HG03097 (cell line): ENCODE measurements around the gene RETREG1.
"Not testable (repeated sequence)": the region's sequence is repeated elsewhere in the genome, so short reads cannot be mapped to it uniquely, and the experiment has no call there.

ENCODE experiments used
- ATAC-seq: cut with Tn5 transposase; IDR thresholded peaks from one replicate; pipeline ENCODE4 v1.9.1; 2021; ENCODE audit not compliant: unreplicated experiment, low FRiP score

The RETREG1 gene

DNA sequence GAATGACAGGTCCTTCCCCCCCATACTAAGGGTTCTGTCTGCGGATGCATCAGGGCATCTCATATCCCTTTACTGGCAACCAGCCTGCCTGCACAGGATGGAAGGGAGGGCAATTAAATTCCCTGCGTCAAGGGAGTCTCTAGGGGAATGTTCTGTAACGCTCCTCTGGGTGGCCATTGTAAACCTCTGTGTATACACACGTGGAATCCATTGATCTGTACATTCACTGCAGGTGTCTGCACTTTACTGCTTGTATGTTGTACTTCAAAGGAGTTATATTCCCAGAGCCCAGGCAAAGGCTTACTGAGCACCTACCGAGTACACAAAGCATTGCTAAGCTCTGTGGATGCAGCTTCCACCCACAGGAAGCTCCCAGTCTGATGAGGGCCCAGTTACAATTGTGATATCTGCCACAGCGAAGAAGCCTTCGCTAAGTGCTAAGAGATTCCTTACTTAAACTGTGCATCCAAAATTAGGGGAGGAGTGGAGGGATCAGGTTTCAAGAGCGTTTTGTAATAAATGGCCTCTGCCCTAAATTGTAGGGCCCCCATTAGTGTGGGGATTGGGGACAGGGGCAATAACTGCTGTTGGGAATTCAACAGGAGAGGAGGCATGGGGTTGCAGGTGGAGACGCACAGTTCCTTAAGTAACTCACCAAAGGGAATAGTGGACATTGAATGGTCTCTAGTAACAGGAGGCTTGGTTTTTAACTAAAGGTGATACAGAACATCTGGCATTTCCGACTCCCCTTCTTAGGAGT lies 1.5 kb upstream of the RETREG1 start:
- ATAC-seq, result no peak

DNA sequence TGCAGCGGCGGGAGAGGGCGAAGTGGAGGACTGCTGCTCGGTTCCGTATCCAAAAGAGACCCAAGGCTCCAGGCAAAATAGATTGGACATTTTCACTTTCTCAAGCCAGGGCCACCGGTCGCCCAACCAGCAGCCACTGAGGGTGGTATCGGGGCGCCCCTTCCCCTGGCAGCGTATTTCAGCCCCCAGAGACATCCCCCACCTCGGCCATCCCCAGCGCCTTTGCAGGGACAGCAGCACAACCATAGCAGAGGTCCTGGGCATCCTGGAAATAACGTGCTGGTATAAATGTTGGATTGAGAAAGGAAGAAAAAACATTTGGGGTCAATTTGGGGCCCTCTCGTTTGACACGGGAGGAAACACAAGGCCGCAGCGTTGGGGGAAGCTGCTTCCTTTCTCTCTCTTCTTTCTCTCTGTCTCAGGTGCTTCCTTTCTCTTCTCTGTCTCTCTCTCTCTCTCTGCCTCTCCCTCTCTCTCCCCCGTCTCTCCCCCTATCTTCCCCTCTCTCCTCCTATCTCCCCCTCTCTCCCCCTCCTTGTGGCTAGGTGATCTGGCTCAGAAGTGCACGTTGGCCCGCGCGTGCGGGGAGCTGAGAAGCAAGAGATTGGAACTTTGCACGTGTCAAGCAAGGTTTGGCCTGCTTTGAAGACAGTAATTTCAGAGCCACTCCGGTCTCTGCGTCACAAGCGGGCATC lies 624 bp upstream of the RETREG1 start:
- no peak for ATAC-seq

DNA sequence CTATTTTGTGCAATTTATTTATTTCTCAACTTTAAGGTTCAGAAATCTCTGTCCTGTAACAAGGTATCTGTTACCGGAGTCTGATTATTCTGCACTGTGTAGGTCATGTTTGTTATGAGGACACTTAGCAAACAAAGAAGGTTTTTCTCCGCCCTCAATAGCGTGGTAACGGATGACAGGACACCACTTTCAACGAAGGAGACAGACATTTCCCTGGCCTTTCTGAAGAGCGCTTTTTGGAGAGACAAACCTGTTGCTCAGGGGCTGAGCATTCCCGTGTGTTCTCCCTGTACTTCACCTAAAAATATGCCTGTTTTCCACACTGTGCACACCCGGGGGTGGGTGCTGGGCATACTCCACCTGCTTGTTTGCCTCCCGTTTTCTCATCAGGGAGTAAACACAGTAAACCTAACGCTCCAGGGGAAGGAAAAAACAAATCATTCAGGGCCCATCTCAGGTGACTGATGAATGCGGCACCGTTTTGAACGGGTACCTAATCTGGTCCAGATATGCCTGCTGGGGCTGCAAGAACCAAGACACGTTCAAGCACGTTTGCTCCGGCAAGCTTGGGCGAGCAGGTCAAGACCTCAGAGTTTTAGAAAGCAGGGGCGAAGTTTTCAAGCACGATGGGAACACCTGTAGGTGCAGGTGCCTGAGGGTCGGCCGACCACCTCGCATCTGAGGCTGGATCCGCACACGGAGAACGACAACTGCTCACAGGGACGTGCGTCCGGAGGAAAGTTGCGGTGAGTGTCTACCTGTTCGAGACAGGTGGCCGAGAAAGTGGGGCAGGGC lies 859 bp downstream of the RETREG1 start:
- no peak for ATAC-seq

DNA sequence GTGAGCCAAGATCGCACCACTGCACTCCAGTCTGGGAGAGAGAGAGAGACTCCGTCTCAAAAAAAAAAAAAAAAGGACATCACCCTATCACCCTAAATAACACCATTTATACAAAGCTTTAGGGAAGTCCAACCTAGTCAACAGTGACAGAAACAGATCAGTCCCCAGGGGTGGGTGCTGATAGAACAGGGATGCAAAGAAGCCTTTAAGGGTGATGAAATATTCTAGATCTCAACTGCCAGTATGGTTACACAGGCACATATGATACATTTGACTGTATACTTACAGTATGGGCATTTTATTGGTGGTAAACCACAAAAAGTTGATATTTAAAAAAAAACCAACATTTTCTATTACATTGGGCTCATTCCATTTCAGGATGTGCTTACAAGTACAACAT lies 4.8 kb downstream of the RETREG1 start:
- no peak for ATAC-seq

DNA sequence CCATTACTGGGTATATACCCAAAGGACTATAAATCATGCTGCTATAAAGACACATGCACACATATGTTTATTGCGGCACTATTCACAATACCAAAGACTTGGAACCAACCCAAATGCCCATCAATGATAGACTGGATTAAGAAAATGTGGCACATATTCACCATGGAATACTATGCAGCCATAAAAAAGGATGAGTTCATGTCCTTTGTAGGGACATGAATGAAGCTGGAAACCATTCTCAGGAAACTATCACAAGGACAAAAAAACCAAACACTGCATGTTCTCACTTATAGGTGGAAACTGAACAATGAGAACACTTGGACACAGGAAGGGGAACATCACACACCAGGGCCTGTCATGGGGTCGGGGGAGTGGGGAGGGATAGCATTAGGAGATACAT lies 5.9 kb downstream of the RETREG1 start:
- not testable (repeated sequence) for ATAC-seq

DNA sequence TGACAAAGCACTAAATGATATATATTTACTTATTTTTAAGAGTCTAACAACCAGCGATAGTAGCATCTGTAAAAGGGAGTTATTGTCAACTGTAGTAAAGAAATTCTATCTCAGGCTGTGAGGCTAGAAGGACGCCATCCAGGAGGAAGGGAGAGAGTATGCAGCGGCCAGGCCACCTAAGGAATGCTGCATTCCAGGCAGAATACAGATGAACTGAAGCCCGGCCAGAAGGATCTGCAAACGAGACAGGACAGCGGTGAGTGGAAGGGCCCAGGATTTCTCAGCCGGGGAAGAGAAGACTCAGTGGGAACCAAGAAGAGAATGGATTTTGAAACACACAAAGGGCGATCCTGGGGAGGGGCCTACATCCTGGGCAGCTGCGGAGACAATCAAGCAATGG lies 7.4 kb downstream of the RETREG1 start:
- ATAC-seq, result no peak

DNA sequence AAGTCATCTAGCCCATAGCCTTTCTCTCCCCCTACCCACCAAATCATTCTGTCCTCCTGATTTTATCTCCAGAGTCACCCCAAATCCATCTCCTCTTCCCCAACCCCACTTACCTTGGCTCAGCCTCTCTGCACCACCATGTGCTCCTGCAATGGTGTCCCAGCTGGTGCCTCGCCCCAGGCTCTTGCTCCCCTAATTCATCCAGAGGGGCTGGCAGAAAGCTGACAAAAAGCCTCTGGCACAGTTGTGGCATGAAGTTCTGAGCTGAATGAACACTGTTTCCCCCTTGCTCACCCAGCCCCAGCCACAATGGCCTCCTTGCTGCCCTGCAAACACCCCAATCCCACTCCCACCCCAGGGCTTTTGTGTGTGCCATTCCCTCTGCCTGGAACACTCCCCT lies 10.2 kb downstream of the RETREG1 start:
- no peak for ATAC-seq

DNA sequence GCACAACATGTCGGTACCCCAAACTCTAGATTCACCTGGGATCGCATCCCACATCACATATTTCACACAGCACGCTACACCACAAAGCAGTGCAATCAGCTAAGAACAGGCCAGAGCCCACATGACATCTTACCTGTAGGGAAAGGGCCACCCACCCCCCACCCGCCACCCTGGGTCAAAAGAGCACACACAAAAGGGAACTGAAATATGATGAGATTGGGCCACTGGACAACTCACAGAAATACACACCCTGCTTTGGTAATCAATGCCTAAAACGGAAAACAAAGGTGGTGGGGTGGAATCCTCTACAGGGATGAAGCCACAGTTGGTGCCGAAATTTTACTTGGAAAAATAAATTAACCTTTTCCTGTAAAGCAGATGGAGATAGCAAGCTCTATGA lies 13.1 kb downstream of the RETREG1 start:
- no peak for ATAC-seq

DNA sequence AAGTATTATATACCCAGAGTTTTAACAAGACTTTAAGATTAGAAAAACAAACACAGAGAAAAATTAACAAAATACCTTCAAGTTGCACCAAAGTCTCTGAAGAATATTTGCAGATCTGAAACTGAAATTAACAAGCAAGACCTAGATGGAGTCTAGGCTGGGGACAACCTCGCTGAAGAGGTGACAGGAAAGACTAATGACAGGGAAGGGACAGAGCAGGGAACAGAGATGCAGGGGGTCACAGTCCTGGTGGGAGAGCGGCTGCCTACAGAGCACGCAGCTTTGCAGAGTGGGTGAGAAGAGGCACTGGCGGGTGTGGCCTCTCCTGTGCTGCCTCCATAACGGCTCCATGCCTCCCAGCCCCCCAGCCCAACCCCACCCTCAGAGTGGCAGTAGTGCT lies 13.5 kb downstream of the RETREG1 start:
- ATAC-seq, result no peak

DNA sequence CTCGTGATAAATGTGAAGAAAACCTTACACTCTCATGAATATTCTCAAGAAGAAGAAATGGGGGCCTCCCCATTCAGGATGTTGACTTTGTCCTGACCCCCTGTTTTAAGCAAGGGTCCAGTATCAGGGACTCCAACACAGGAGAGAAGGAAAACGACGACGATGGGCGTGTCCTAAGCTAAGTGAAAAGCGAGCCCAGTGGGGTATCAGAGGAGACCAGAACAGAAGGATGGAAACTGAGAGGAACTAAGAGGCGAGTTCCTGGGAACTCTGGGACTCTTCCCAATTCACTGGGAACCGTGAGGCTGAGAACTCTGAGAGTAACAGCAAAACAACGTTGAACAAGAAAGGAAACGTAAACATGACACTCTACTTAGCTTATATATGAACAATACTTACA lies 14.6 kb downstream of the RETREG1 start:
- no peak for ATAC-seq

DNA sequence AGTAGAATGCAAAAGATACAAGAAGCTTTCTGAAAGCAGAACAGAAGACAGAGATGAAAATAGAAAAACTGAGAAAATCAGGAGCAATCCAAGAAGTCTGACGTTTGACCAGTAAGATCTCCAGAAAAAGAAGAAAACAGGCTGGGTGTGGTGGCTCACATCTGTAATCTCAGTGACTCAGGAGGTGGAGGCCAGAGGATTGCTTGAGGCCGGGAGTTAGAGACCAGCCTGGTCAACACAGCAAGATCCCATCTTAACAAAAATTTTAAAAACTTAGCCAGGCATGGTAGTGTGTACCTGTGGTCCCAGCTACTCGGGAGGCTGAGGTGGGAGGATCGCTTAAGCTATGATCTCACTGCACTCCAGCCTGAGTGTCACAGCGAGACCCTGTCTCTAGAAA lies 15.9 kb downstream of the RETREG1 start:
- no peak for ATAC-seq

DNA sequence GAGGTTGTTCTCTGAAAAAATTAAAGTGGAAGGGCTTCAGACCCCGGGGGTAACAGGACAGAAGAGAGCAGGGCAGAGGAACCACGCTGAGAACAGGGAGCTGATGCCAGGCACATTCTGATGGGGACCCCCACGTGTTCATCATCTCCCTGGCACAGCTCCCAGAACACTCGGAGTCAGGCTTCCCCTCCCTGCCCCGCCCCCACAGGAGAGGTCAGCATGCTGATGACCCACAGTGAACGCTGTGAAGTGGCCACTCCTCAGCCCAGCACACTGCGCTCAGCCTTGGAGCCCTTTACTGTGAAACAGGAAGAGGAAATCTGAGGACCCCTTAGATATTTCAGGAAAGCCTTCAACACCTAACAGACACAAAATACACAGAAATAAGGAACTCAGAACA lies 16.4 kb downstream of the RETREG1 start:
- ATAC-seq, result no peak

DNA sequence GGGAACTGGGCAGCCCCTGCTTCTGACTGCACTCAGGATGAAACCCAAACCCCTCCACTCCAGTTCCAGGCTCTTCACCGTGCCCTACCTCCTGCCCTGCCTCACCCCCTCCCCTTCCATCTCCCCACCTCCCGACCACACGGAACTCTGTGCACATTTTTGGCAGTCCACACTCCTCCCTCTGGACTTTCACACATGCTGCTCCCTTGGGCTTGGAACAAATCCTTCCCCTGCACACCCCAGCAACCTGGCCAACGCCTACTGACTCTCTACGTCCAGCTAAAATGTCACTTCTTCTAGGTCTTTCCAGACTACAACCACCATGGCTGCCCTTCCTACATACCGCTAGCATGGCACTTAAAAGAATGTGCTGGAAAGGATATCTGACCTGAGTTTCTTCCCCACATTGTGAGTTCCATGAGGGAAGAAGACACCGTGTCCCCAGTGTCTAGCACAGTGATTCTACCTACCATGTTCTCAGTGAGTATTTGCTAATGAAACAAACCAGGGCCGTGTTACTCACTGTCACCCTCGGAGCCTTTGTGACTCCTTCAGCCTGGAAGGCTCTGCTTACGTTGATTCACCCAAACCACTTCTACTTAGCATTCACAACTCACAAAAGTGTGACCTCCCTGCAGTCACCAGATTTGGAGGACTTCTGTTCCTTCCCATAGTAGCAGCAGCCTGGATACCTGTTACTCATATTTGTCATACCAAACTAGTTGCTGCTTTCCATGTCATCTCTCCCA lies 18.7 kb downstream of the RETREG1 start:
- no peak for ATAC-seq

DNA sequence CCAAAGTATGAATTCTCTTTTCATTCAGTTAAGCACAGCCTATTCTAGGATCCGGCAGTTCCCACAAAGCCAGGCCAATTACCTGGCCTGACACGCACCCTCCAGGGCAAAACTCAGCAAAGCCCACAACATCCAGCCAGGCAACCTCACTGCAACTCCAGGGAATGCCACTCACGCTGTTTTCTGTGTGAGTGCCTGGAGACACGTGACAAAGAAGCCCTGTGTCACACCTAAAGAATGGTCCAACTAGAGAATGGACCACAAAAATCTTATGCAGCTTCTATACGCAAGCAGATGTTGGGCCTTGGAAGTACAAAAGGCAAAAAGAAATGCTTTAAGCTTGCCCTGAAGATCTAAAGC lies 20.2 kb downstream of the RETREG1 start:
- no peak for ATAC-seq

DNA sequence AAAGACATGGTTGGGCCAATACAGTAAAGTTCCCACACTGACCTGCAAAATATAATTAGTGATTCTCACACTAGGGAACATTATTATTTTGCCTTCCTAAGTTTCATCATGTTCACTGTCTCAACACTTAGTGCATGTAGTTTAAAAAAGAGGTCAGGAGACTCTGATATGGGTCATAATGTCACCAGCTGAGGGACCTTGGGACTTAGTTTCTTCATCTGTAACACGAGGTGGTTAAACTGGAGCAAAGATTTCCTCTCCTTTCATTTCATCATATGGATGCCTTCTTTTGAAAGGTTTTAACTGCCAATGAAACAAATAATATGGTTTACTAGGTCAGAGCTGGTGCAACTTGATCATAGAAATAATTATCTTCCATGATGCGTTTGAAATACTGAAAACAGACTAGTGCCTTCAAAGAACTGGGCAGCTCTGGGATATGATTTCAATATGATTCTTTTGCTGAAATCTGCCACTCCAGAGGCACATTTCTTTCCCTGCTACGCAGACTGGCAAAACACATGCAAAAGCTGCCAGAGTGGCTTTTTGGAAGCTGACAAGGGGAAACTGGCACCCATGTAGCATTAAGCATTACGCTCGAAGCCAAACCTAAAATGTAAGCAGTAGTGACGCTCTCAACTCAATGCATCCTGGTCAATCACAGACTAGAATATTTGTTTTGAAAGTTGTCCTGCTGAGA lies 20.8 kb downstream of the RETREG1 start:
- ATAC-seq, result no peak

DNA sequence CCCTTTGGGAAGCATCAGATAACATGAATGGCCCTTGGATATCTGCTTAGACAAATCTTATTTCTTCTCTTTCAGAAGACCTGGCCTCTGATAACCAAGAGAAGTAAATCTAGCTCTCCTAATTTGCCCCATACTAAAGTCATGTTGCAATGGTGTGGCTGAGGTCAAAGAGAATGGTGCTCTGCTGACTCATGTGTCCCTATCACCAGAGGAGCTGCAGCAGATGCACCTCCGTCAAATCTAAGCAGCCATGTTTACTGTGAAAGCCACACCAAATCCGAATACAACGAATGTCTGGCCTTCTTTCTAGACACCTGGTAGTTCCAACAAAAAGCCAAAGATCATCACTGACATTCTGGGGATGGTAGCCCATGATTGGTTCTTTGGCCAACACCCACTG lies 23.2 kb downstream of the RETREG1 start:
- no peak for ATAC-seq

DNA sequence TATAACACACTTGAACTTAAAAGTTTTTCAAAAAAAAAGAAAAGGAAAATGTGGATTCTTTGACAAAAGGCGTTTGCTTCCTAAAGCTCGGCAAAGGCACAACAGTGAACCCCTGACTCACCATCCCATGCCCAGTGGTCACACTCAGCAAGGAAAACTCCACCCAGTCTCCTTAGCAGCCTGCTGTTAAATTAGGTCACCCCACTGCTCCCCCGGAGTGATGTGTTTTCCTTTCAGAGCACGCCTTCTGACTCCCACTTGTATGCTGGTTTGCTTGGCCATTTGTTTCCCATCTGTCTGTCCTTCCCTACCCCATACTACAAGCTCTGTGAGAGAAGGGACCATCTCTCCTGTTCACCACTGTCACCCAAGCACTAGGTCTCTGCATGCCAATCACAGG lies 23.8 kb downstream of the RETREG1 start:
- ATAC-seq, result no peak

DNA sequence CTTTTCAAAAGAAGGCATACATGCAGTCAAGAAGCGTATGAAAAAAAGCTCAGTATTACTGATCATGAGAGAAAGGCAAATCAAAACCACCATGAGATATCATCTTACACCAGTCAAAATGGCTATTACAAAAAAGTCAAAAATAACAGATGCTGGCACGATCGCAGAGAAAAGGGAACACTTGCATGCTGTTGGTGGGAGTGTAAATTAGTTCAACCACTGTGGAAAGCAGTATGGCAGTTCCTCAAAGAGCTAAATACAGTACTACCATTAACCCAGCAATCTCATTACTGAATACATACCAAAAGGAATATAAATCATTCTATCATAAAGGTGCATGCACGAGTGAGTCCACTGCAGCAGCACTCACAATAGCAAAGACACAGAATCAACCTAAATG lies 24.5 kb downstream of the RETREG1 start:
- ATAC-seq, result no peak

DNA sequence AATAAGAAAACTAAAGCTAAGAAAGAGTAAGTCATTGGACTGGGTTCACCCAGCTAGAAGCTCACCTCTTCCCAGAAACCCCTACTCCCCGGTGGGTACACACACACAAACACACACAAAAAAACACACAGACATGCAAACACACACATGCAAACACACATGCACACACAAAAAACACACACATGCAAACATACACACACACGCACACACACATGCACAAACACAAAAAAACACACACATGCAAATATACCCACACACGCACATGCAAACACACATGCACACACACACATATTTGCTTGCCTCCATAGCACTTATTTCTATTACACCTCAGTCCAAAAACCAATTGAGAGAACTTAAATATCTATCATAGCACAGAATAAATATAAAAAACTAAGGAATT lies 26.1 kb downstream of the RETREG1 start:
- ATAC-seq, result no peak

DNA sequence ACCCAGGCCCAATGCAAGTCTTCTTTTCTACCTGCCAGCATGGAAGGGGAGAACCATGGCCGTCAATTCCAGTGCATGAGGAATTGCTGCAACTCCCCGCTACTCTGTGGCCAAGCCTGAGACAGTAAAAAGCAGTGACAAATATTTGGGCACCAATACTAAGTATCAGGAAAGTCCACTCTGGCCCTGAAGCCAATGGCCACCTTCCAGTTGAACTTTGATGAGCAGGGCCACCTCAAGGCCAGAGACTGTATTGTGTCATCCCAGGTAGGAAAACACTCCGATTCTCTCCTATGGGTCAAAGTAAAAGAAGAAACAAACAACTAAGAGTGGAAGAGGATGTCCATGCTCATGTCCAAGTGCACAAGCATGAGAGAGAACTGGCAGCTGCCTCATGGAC lies 27.1 kb downstream of the RETREG1 start:
- ATAC-seq, result no peak
